ENCODE results near the gene CASZ1. TPM values are rescaled to one million over a fixed set of nuclear protein-coding genes. Genes with fewer than 3 reads are reported as not detected.

CASZ1 gene
- total and polyA plus RNA-seq, 5 donors from 2014 or later, result 0.57 to 55.1 (median 1.1) TPM

DNA sequence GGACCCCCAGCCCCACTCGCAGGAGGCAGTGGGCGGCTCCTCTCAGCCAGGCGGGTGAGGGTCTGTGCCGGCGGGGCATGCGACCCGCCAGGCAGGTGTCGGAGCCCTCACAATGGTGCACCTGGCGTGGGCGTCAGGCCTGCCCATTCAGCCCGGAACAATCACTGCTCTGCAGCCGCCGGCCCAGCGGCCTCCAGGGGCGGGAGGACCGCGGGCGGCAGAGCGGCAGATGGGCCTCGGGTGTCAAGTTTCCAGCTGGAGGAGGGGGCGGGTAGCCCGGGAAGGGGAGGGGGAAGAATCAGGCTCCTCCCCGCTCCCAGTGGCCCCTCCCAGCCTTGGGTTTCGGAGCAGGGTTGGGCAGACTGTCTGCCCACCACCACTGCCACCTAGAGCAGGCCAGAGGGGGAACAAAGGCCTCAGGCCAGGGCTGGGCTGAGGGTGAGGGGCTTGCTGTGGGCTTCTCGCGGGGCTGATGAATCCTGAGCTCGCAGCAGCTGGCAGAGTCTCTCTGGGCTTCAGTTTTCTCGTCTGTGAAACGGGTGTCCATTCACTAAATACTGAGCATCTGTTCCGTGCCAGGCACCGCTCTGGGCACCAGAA is 39.5 kb upstream of the CASZ1 start:
- no peaks in the 10 kb centered on the region for H3K36me3 Mint-ChIP-seq
- no peak for DNase-seq

GRCh38 chr1:10835421-10835820 is 39.0 kb upstream of the CASZ1 start:
- no peaks in the 10 kb centered on the region for H3K9me3 ChIP-seq (ENCODE audit: control insufficient read depth in 2 of 2, low read length in 2 of 2)
- Mint-ChIP-seq H3K4me1 (peaks cover 0 to 4% (median under 1%) of the 10 kb centered on the region in 4 donors), H3K4me3 (no peak overlapping the region), H3K9me3 (peaks cover 0 to 1% (median 0%) of the 10 kb centered on the region in 7 donors), H3K27me3 (peaks cover 61% of the 10 kb centered on the region), H3K27ac (no peak overlapping the region), H3K36me3 (no peaks in the 10 kb centered on the region)
- no peak overlapping the region for H3K27ac ChIP-seq (ENCODE audit: insufficient read depth, low read length, poor library complexity, severe bottlenecking)
- ATAC-seq (ENCODE audit: low read depth in 2 of 2) (no peak), DNase-seq (no peak)
- no peaks in the 10 kb centered on the region for H3K27me3 ChIP-seq (ENCODE audit: control insufficient read depth, insufficient read depth, low read length)
- H3K4me1 ChIP-seq (ENCODE audit: control insufficient read depth, insufficient read depth, low read length, poor library complexity, severe bottlenecking), result no peaks in the 10 kb centered on the region
- H3K4me3 ChIP-seq (ENCODE audit: low read depth, low read length), result no peak overlapping the region
- H3K36me3 ChIP-seq (ENCODE audit: control insufficient read depth, insufficient read depth, low read length), result no peaks in the 10 kb centered on the region

More for the DNA sequence above, 39.5 kb upstream of the CASZ1 start:
- Mint-ChIP-seq H3K27me3 (peaks cover 56% of the 10 kb centered on the region), H3K4me3 (no peak overlapping the region), H3K27ac (no peak overlapping the region), H3K4me1 (peaks cover 0 to 4% (median under 1%) of the 10 kb centered on the region in 4 donors), H3K9me3 (peaks cover 0 to 1% (median 0%) of the 10 kb centered on the region in 7 donors)
- Histone ChIP-seq H3K4me3 (ENCODE audit: low read depth, low read length) (no peak overlapping the region), H3K4me1 (ENCODE audit: control insufficient read depth, insufficient read depth, low read length, poor library complexity, severe bottlenecking) (no peaks in the 10 kb centered on the region), H3K9me3 (ENCODE audit: control insufficient read depth in 2 of 2, low read length in 2 of 2) (no peaks in the 10 kb centered on the region), H3K36me3 (ENCODE audit: control insufficient read depth, insufficient read depth, low read length) (no peaks in the 10 kb centered on the region), H3K27ac (ENCODE audit: insufficient read depth, low read length, poor library complexity, severe bottlenecking) (no peak overlapping the region), H3K27me3 (ENCODE audit: control insufficient read depth, insufficient read depth, low read length) (no peaks in the 10 kb centered on the region)
- ATAC-seq (ENCODE audit: low read depth in 2 of 2), result no peak

GRCh38 chr1:10834770-10835412 is 38.4 kb upstream of the CASZ1 start:
- H3K4me1 Mint-ChIP-seq, result peaks cover 0 to 4% (median under 1%) of the 10 kb centered on the region in 4 donors
- H3K4me3 Mint-ChIP-seq, result no peak overlapping the region
- DNase-seq, result no peak
- H3K27ac ChIP-seq (ENCODE audit: insufficient read depth, low read length, poor library complexity, severe bottlenecking), result no peak overlapping the region
- H3K27me3 Mint-ChIP-seq, result peaks cover 63% of the 10 kb centered on the region
- H3K9me3 ChIP-seq (ENCODE audit: control insufficient read depth in 2 of 2, low read length in 2 of 2), result no peaks in the 10 kb centered on the region
- no peaks in the 10 kb centered on the region for H3K27me3 ChIP-seq (ENCODE audit: control insufficient read depth, insufficient read depth, low read length)
- H3K4me1 ChIP-seq (ENCODE audit: control insufficient read depth, insufficient read depth, low read length, poor library complexity, severe bottlenecking), result no peaks in the 10 kb centered on the region
- no peak overlapping the region for H3K27ac Mint-ChIP-seq
- H3K4me3 ChIP-seq (ENCODE audit: low read depth, low read length), result no peak overlapping the region
- ATAC-seq (ENCODE audit: low read depth in 2 of 2), result no peak
- H3K36me3 Mint-ChIP-seq, result no peaks in the 10 kb centered on the region
- peaks cover 0 to 1% (median 0%) of the 10 kb centered on the region in 7 donors for H3K9me3 Mint-ChIP-seq
- no peaks in the 10 kb centered on the region for H3K36me3 ChIP-seq (ENCODE audit: control insufficient read depth, insufficient read depth, low read length)

- H3K27ac Mint-ChIP-seq, result peak overlapping the region in 1 of 3 donors; percentile 28
- peaks cover 0 to 1% (median 0%) of the 10 kb centered on the region in 7 donors for H3K9me3 Mint-ChIP-seq
- no peaks in the 10 kb centered on the region for H3K9me3 ChIP-seq (ENCODE audit: control insufficient read depth in 2 of 2, low read length in 2 of 2)
- no peaks in the 10 kb centered on the region for H3K36me3 Mint-ChIP-seq
- H3K4me3 Mint-ChIP-seq, result no peak overlapping the region
- no peak overlapping the region for H3K27ac ChIP-seq (ENCODE audit: insufficient read depth, low read length, poor library complexity, severe bottlenecking)
- H3K27me3 ChIP-seq (ENCODE audit: control insufficient read depth, insufficient read depth, low read length), result no peaks in the 10 kb centered on the region
- H3K4me1 Mint-ChIP-seq, result peaks cover 0 to 4% (median under 1%) of the 10 kb centered on the region in 4 donors
- peaks cover 60% of the 10 kb centered on the region for H3K27me3 Mint-ChIP-seq
- H3K36me3 ChIP-seq (ENCODE audit: control insufficient read depth, insufficient read depth, low read length), result no peaks in the 10 kb centered on the region
- no peaks in the 10 kb centered on the region for H3K4me1 ChIP-seq (ENCODE audit: control insufficient read depth, insufficient read depth, low read length, poor library complexity, severe bottlenecking)
- H3K4me3 ChIP-seq (ENCODE audit: low read depth, low read length), result no peak overlapping the region
- DNase-seq, result peak in 1 of 3 donors; percentile 11
- no peak for ATAC-seq (ENCODE audit: low read depth in 2 of 2)
Measured at GRCh38 chr1:10833630-10834557, 37.4 kb upstream of the CASZ1 start.

GRCh38 chr1:10832703-10833102 is 36.3 kb upstream of the CASZ1 start:
- DNase-seq (no peak), ATAC-seq (ENCODE audit: low read depth in 2 of 2) (no peak)
- Mint-ChIP-seq H3K4me1 (peaks cover 0 to 4% (median 0%) of the 10 kb centered on the region in 4 donors), H3K4me3 (no peak overlapping the region), H3K9me3 (peaks cover 0 to 1% (median 0%) of the 10 kb centered on the region in 7 donors), H3K27me3 (peaks cover 59% of the 10 kb centered on the region), H3K27ac (no peak overlapping the region), H3K36me3 (no peaks in the 10 kb centered on the region)
- Histone ChIP-seq H3K4me1 (ENCODE audit: control insufficient read depth, insufficient read depth, low read length, poor library complexity, severe bottlenecking) (no peaks in the 10 kb centered on the region), H3K36me3 (ENCODE audit: control insufficient read depth, insufficient read depth, low read length) (no peaks in the 10 kb centered on the region), H3K27ac (ENCODE audit: insufficient read depth, low read length, poor library complexity, severe bottlenecking) (no peak overlapping the region), H3K4me3 (ENCODE audit: low read depth, low read length) (no peak overlapping the region), H3K9me3 (ENCODE audit: control insufficient read depth in 2 of 2, low read length in 2 of 2) (no peaks in the 10 kb centered on the region), H3K27me3 (ENCODE audit: control insufficient read depth, insufficient read depth, low read length) (no peaks in the 10 kb centered on the region)

GRCh38 chr1:10830961-10831668 is 34.7 kb upstream of the CASZ1 start:
- DNase-seq (no peak), ATAC-seq (ENCODE audit: low read depth in 2 of 2) (no peak)
- H3K27me3 Mint-ChIP-seq, result peaks cover 44% of the 10 kb centered on the region
- H3K9me3 Mint-ChIP-seq, result peaks cover 0 to 1% (median 0%) of the 10 kb centered on the region in 7 donors
- no peaks in the 10 kb centered on the region for H3K9me3 ChIP-seq (ENCODE audit: control insufficient read depth in 2 of 2, low read length in 2 of 2)
- H3K27ac ChIP-seq (ENCODE audit: insufficient read depth, low read length, poor library complexity, severe bottlenecking), result no peak overlapping the region
- peaks cover 0 to 3% (median 0%) of the 10 kb centered on the region in 4 donors for H3K4me1 Mint-ChIP-seq
- H3K4me3 ChIP-seq (ENCODE audit: low read depth, low read length), result no peak overlapping the region
- H3K4me1 ChIP-seq (ENCODE audit: control insufficient read depth, insufficient read depth, low read length, poor library complexity, severe bottlenecking), result no peaks in the 10 kb centered on the region
- no peaks in the 10 kb centered on the region for H3K36me3 ChIP-seq (ENCODE audit: control insufficient read depth, insufficient read depth, low read length)
- H3K4me3 Mint-ChIP-seq, result no peak overlapping the region
- no peaks in the 10 kb centered on the region for H3K36me3 Mint-ChIP-seq
- H3K27me3 ChIP-seq (ENCODE audit: control insufficient read depth, insufficient read depth, low read length), result no peaks in the 10 kb centered on the region
- no peak overlapping the region for H3K27ac Mint-ChIP-seq

GRCh38 chr1:10829965-10830515 is 33.6 kb upstream of the CASZ1 start:
- Mint-ChIP-seq H3K27me3 (peaks cover 43% of the 10 kb centered on the region), H3K4me1 (peaks cover 0 to 3% (median 0%) of the 10 kb centered on the region in 4 donors), H3K9me3 (peaks cover 0 to 1% (median 0%) of the 10 kb centered on the region in 7 donors), H3K4me3 (no peak overlapping the region), H3K27ac (no peak overlapping the region), H3K36me3 (no peaks in the 10 kb centered on the region)
- no peaks in the 10 kb centered on the region for H3K9me3 ChIP-seq (ENCODE audit: control insufficient read depth in 2 of 2, low read length in 2 of 2)
- H3K27me3 ChIP-seq (ENCODE audit: control insufficient read depth, insufficient read depth, low read length), result no peaks in the 10 kb centered on the region
- no peak overlapping the region for H3K27ac ChIP-seq (ENCODE audit: insufficient read depth, low read length, poor library complexity, severe bottlenecking)
- H3K4me3 ChIP-seq (ENCODE audit: low read depth, low read length), result no peak overlapping the region
- no peak for DNase-seq
- no peaks in the 10 kb centered on the region for H3K4me1 ChIP-seq (ENCODE audit: control insufficient read depth, insufficient read depth, low read length, poor library complexity, severe bottlenecking)
- ATAC-seq (ENCODE audit: low read depth in 2 of 2), result no peak
- H3K36me3 ChIP-seq (ENCODE audit: control insufficient read depth, insufficient read depth, low read length), result no peaks in the 10 kb centered on the region

All from CD4-positive, CD25-positive, alpha-beta regulatory T cell (primary cell).